Astrocyte of the cerebellum (primary cell): ENCODE data around the gene ST13.
"Not testable (repeated sequence)": the region's sequence is repeated elsewhere in the genome, so short reads cannot be mapped to it uniquely, and the experiment has no call there.

ENCODE experiments used
- DNase-seq: peaks from one replicate; pipeline ENCODE4 v3.0.0-alpha.2; 2011; ENCODE audit warnings: low read depth
- H3K4me3 ChIP-seq: 2 replicates; pipeline ENCODE4 v1.5.1; 2011; ENCODE audit warnings: mild to moderate bottlenecking, low read depth, low read length, moderate library complexity
- CTCF ChIP-seq: IDR thresholded peaks from 2 replicates; pipeline ENCODE4 v1.5.1; 2012; ENCODE audit warnings: low read length, low read depth, moderate library complexity, mild to moderate bottlenecking; ENCODE audit errors: missing control alignments
- in situ Hi-C: cut with HindIII; loops from 2 replicates; pipeline ENCODE4 v1.10.0; 2017; ENCODE audit warnings: low sequenced_read_pairs

The ST13 gene

DNA sequence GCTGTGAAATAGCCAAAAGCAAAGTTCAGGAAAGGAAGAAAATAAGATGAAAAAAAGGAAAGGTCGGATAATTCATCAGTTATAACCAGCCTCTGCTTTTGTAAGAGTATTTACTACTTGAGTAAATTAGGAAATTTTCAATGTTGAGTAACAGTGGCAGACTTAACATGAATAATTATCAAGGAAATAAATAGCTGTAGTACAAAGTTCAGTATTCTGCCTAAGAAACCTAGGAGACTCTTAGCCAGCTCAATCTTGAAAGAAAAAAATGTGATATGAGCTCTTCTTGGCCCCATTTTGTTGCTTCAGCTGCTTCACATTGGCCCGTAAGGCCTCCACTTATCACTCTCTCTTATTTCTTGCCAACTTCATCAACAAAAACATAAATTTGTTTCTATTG lies 22.5 kb upstream of the ST13 start:
- H3K4me3 ChIP-seq = no peak overlapping the region
- in situ Hi-C loops = no loop called here
- no peak for TF ChIP-seq CTCF
- no peak for DNase-seq

DNA sequence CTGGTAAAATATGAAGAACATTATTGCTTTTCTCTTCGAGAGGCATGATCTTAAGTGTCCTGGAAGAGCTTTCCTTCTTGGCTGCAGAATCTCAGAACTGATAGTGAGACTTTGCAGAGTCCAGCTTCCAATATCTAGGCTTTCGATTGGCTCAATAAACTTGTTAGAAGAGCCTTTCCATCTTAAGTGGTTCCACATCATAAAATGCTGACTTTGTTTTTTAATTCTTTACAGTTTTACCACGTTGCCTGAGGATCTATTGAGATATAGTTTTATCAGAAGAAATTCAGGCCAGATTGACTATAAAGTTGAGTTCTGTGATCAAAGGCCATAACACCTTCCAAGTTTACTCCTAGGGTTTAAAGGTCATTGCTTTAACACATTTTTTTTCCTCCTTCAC lies 21.0 kb upstream of the ST13 start:
- DNase-seq = no peak
- in situ Hi-C loops = no loop called here
- TF ChIP-seq CTCF = no peak
- H3K4me3 ChIP-seq = no peak overlapping the region

- no peak overlapping the region for H3K4me3 ChIP-seq
- TF ChIP-seq CTCF = no peak
- in situ Hi-C loops = no loop called here
- DNase-seq = no peak
Measured at GRCh38 chr22:40876907-40877306, 20.5 kb upstream of the ST13 start.

DNA sequence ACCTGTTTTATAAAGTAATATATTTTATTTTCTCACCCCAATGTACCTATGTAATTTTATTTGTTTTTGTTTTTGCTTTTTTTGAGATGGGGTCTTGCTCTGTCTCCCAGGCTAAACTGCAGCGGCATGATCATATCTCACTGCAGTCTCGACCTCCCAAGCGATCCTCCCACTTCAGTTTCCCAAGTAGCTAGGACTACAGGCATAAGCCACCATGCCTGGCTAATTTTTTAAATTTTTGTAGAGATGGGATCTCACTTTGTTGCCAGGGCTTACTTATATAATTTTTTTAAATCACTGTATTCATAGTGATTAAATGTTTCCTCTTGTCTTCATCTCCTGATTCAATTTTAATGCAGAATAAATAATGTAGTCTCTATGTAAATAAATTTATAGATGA lies 18.7 kb upstream of the ST13 start:
- H3K4me3 ChIP-seq = no peak overlapping the region
- TF ChIP-seq CTCF = no peak
- in situ Hi-C loops = no loop called here

DNA sequence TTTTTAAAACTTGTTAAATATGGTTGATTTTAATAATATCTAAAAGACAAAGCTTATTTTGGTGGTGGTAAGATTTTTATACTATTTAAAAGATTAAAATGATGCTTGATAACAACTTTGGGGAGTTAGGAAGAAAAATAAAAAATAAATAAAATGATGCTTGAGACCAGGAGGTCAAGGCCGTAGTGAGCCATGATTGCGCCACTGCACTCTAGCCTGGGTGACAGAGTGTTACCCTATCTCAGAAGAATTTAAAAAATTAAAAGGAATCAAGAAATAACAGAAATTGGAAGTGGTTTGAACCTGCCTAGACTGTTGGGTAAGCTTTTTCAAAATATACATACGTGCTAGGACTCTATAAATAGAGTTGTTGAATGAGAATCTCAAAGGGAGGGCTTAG lies 17.6 kb upstream of the ST13 start:
- TF ChIP-seq CTCF = no peak
- in situ Hi-C loops = no loop called here
- no peak for DNase-seq
- H3K4me3 ChIP-seq = no peak overlapping the region

More for the DNA sequence above, 18.7 kb upstream of the ST13 start:
- no peak for DNase-seq

DNA sequence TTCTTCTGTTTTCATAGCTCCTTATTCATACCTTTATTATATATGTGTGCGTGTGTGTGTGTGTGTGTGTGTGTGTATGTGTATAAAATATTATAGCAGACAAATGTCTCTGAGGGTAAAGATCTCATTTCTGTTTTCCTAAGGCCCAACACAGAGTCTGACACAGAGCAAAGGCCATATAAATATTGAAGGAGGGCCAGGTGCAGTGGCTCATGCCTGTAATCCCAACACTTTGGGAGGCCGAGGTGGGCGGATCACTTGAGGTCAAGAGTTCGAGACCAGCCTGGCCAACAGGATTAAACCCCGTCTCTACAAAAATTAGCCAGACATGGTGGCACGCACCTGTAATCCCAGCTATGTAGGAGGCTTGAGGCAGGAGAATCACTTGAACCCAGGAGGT lies 11.9 kb upstream of the ST13 start:
- in situ Hi-C loops, DNase-seq, H3K4me3 ChIP-seq: not testable (repeated sequence)

- H3K4me3 ChIP-seq = no peak overlapping the region
- in situ Hi-C loops = no loop called here
- DNase-seq = no peak
Measured at GRCh38 chr22:40867109-40867508, 10.7 kb upstream of the ST13 start.

More at GRCh38 chr22:40867109-40867508, 10.7 kb upstream of the ST13 start:
- no peak for TF ChIP-seq CTCF
